Gastrocnemius medialis (tissue), 4 donors: ENCODE measurements around the gene PELI1. TPM values are rescaled to one million over a fixed set of nuclear protein-coding genes. Genes with fewer than 3 reads are reported as not detected.
A peak's percentile ranks its signal among the peaks of the same experiment; 100 is the strongest.

Experiments
- ATAC-seq, 2 donors: fragments of 150-250 bp; one replicate each; pipeline ENCODE4 v1.9.1; 2016
- DNase-seq, 2 donors: peaks; one replicate each; pipeline ENCODE4 v3.0.0-alpha.2; 2019
- H3K27ac ChIP-seq, 4 donors: fragments of 200-600 bp; sonication (generic); 1 replicate in 1 of 4; 2 replicates in 3 of 4; pipeline ENCODE4 v1.5.1; 2016 to 2018; ENCODE audit warnings: mild to moderate bottlenecking in 2 of 4, moderate library complexity in 1 of 4
- H3K27me3 ChIP-seq, 3 donors: fragments of 200-600 bp; sonication (generic) in 2 of 3; 1 replicate in 1 of 3; 2 replicates in 2 of 3; pipeline versions ENCODE4 v1.5.1 to v1.6.0; 2016 to 2019; ENCODE audit warnings: mild to moderate bottlenecking in 1 of 3, moderate library complexity in 1 of 3
- H3K36me3 ChIP-seq, 2 donors: fragments of 200-600 bp; sonication (generic) in 1 of 2; one replicate each; pipeline ENCODE4 v1.5.1; 2017 to 2018
- H3K4me1 ChIP-seq, 2 donors: fragments of 200-600 bp; sonication (generic) in 1 of 2; one replicate each; pipeline ENCODE4 v1.5.1; 2016 to 2017; ENCODE audit warnings: mild to moderate bottlenecking in 2 of 2
- H3K4me3 ChIP-seq, 4 donors: fragments of 200-600 bp; sonication (generic) in 3 of 4; 1 replicate in 1 of 4; 2 replicates in 3 of 4; pipeline ENCODE4 v1.5.1; 2016 to 2019; ENCODE audit warnings: mild to moderate bottlenecking in 2 of 4
- H3K9me3 ChIP-seq, 3 donors: fragments of 200-600 bp; sonication (generic) in 2 of 3; 1 replicate in 1 of 3; 2 replicates in 2 of 3; pipeline ENCODE4 v1.5.1; 2016 to 2019
- POLR2A ChIP-seq, 2 donors: fragments of 450-650 bp; IDR thresholded peaks; one replicate each; pipeline ENCODE4 v1.6.1; 2017; ENCODE audit warnings: antibody characterized with exemption in 2 of 2, mild to moderate bottlenecking in 2 of 2, moderate library complexity in 2 of 2
- in situ Hi-C, 4 donors: fragments of 200-750 bp; cut with MboI; loops; one replicate each; pipeline versions ENCODE4 v1.15.0 to v1.8.0; 2017; ENCODE audit warnings: low sequenced_read_pairs in 4 of 4
- intact Hi-C: fragments of 100-400 bp; cut with DNase I; formaldehyde crosslinking; loops from one replicate; pipeline ENCODE4 v1.15.1; 2023; ENCODE audit warnings: low total_unique reads
- total RNA-seq, 4 donors: library from RNA; depleted of rRNA; stranded (reverse); fragments of >200 nt; gene quantifications; one replicate each; pipeline versions ENCODE4 v1.1.0 to v1.2.3, GENCODE V29; 2016
- TF ChIP-seq, protein P1 (sequence below), 5 experiments: fragments of 450-650 bp in 3 of 5; fragments of 200-600 bp in 2 of 5; sonication (generic) in 2 of 5; IDR thresholded peaks in 4 of 5; conservative IDR thresholded peaks in 1 of 5; 1 replicate in 4 of 5; 2 replicates in 1 of 5; pipeline ENCODE4 v1.5.1; 2016 to 2019; ENCODE audit warnings: antibody characterized with exemption in 5 of 5, mild to moderate bottlenecking in 3 of 5, moderate library complexity in 3 of 5

The PELI1 gene
- total RNA-seq, 4 donors from 2014 or later: 3.7 to 7.5 (median 5.9) TPM

DNA sequence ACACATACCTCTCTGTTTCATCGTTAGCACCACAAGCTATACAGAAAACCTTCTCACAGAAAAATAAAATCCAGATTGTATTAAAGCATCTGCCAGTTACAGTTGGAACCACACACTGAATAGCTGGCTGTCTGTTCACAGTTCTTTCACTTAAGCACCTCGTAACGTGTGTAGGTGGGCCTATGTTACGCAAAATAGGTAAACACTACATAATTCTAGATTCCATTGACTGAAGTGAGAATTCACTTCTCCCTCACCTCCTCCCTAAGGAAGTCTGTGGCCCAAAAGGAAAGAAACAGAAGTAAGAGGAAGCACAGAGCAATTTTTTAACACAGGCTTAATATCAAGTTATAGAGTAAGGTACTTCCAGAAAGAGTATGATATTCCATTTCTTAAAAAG, 24.9 kb downstream of the PELI1 start:
- no peaks in the 10 kb centered on the region for H3K27me3 ChIP-seq
- TF ChIP-seq, protein P1, sequence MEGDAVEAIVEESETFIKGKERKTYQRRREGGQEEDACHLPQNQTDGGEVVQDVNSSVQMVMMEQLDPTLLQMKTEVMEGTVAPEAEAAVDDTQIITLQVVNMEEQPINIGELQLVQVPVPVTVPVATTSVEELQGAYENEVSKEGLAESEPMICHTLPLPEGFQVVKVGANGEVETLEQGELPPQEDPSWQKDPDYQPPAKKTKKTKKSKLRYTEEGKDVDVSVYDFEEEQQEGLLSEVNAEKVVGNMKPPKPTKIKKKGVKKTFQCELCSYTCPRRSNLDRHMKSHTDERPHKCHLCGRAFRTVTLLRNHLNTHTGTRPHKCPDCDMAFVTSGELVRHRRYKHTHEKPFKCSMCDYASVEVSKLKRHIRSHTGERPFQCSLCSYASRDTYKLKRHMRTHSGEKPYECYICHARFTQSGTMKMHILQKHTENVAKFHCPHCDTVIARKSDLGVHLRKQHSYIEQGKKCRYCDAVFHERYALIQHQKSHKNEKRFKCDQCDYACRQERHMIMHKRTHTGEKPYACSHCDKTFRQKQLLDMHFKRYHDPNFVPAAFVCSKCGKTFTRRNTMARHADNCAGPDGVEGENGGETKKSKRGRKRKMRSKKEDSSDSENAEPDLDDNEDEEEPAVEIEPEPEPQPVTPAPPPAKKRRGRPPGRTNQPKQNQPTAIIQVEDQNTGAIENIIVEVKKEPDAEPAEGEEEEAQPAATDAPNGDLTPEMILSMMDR (IDR thresholded peaks at IDR 0.05 in 4 of 5, conservative IDR thresholded peaks at IDR 0.05 in 1 of 5): no peak
- no peak for TF ChIP-seq POLR2A (IDR thresholded peaks at IDR 0.05)
- peaks cover 7 to 51% of the 10 kb centered on the region in 2 donors for H3K4me1 ChIP-seq
- no peaks in the 10 kb centered on the region for H3K9me3 ChIP-seq
- DNase-seq (no peak), ATAC-seq (no peak)
- no peak overlapping the region for H3K4me3 ChIP-seq
- in situ Hi-C loops (no loop called here), intact Hi-C loops (no loop called here)
- no peaks in the 10 kb centered on the region for H3K36me3 ChIP-seq
- H3K27ac ChIP-seq: no peak overlapping the region

DNA sequence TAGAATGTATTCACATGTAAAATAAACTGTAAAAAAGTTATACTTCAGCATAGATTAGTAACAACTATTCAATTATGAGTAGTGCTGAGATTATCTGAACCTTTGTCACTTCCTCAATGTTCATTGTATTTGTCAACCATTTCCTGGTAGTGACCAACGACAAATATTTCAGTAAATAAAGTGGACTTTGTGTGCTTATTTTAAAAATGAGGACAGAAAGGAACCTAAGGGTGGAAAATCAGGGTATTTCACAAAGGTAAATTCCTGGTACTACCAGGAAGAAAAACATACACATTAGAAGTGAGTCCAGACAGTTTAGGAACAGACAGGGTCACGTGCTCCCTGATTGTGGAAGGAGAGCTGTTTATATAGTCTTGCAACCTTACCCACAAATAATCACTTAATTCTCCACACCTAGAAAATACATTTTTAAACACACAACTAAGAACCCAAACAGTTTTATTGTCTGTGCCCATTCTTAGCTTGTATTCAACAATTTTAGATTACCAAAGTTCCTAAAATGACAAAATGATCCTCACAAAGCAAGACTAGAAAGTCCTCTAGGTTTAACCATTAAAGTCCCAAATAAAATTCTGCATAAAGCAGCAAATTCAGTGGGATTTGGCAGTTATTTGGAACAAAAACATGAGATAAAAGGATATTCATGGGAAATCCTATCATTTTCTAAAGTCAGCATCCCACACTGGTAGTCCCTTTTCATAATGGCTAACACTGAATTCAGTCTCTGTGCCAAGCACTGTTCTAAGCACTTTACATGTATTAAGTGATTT, 28.2 kb downstream of the PELI1 start:
- ATAC-seq (no peak), DNase-seq (no peak)
- no peaks in the 10 kb centered on the region for H3K27me3 ChIP-seq
- TF ChIP-seq, protein P1 (IDR thresholded peaks at IDR 0.05 in 4 of 5, conservative IDR thresholded peaks at IDR 0.05 in 1 of 5): no peak
- no peak for TF ChIP-seq POLR2A (IDR thresholded peaks at IDR 0.05)
- H3K36me3 ChIP-seq: no peaks in the 10 kb centered on the region
- H3K27ac ChIP-seq: peak overlapping the region; percentile 7 to 47 (median 28)
- no peak overlapping the region for H3K4me3 ChIP-seq
- in situ Hi-C loops: no loop called here
- intact Hi-C loops: no loop called here
- peaks cover 7 to 58% of the 10 kb centered on the region in 2 donors for H3K4me1 ChIP-seq
- H3K9me3 ChIP-seq: no peaks in the 10 kb centered on the region

DNA sequence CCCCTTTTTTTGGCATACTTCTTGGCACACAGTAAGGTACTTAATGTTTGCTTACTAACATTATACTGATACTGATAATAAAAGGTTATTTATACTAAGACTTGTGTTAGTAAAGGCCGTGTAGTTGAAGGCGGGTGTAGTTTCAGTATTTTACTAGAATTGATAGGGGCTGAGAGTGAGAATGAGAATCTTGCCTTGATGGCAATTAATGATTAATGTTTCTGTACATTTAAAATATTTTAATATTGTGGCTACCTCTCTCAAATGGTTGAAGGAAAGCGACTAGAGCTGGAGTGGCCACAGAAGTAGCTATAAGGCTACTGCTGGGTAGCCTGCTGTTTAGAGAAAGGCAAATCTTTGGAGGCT, 29.3 kb downstream of the PELI1 start:
- ATAC-seq (no peak), DNase-seq (no peak)
- no peaks in the 10 kb centered on the region for H3K9me3 ChIP-seq
- intact Hi-C loops: no loop called here
- H3K4me3 ChIP-seq: no peak overlapping the region
- TF ChIP-seq, protein P1 (IDR thresholded peaks at IDR 0.05 in 4 of 5, conservative IDR thresholded peaks at IDR 0.05 in 1 of 5): no peak
- TF ChIP-seq POLR2A (IDR thresholded peaks at IDR 0.05): no peak
- in situ Hi-C loops: no loop called here
- H3K4me1 ChIP-seq: peaks cover 7 to 53% of the 10 kb centered on the region in 2 donors
- H3K36me3 ChIP-seq: no peaks in the 10 kb centered on the region
- H3K27ac ChIP-seq: peak overlapping the region in 3 of 4 donors; percentile 14 to 47 (median 46)
- H3K27me3 ChIP-seq: no peaks in the 10 kb centered on the region

DNA sequence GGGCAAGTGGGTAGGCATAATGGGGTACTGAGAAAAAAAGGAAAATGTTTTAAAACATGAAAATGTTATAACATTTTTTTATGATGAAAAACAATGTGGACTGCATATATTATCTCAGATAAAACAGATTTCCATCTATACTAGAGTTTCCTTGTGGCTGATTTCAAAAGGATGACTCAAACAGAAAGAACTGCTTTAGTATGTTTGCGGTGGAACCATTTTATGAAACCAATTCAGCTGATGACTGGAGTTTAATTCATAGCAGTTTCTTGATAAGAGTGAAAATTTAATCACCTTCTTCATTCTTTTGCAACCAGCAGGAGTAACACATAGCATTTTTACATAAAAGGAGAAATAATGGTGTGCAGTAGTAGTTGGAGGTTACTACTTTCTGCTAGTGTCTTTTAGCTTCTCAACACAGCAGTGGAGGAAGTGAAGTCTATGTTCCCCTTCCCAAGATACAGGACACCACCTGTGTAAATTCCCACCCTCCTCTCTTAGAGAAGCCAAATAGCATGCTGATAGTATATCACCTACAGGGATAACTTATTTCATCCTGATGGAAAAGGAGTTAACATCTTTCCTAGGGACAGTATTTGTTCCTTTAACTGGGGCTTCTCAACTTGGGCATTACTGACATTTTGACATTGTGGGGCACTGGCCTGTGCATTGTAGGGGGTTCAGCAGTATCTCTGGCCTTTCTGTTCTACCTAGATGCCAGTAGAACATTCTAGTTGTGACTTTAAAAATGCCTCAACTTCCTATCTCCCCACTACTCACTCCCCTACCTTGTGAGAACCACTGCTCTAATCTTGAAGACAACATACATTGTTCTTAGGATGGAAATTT, 29.9 kb downstream of the PELI1 start:
- TF ChIP-seq, protein P1 (IDR thresholded peaks at IDR 0.05 in 4 of 5, conservative IDR thresholded peaks at IDR 0.05 in 1 of 5): no peak
- TF ChIP-seq POLR2A (IDR thresholded peaks at IDR 0.05): no peak
- no peaks in the 10 kb centered on the region for H3K9me3 ChIP-seq
- H3K27ac ChIP-seq: peak overlapping the region in 3 of 4 donors; percentile 14 to 47 (median 46)
- H3K4me1 ChIP-seq: peaks cover 7 to 47% of the 10 kb centered on the region in 2 donors
- DNase-seq (no peak), ATAC-seq (no peak)
- no peak overlapping the region for H3K4me3 ChIP-seq
- no peaks in the 10 kb centered on the region for H3K36me3 ChIP-seq
- H3K27me3 ChIP-seq: no peaks in the 10 kb centered on the region
- in situ Hi-C loops (no loop called here), intact Hi-C loops (no loop called here)
